HL-60 (cell line): ENCODE measurements around the gene NUDT17.

Experiments
- DNase-seq, 2 experiments: peaks; one replicate each; pipeline ENCODE4 v3.0.0-alpha.2; 2010 to 2020; ENCODE audit warnings: low read depth in 1 of 2, low spot score in 1 of 2
- H3K27ac ChIP-seq: fragments of 250-450 bp; sonication (Bioruptor Pico); replicated peaks from 2 replicates; pipeline ENCODE4 v1.5.1; 2020; ENCODE audit warnings: mild to moderate bottlenecking, moderate library complexity
- H3K27me3 ChIP-seq: fragments of 250-450 bp; sonication (Bioruptor Pico); 2 replicates; pipeline ENCODE4 v1.5.1; 2021; ENCODE audit warnings: mild to moderate bottlenecking, moderate library complexity; ENCODE audit not compliant: insufficient read depth, poor library complexity, severe bottlenecking
- H3K4me3 ChIP-seq: replicated peaks from 2 replicates; pipeline ENCODE4 v1.5.1; 2011; ENCODE audit warnings: mild to moderate bottlenecking, control low read depth, low read length; ENCODE audit not compliant: insufficient read depth
- CTCF ChIP-seq: IDR thresholded peaks from one replicate; pipeline ENCODE4 v1.5.1; 2011; ENCODE audit warnings: low read length, control low read depth, inconsistent platforms; ENCODE audit not compliant: insufficient read depth
- GABPA ChIP-seq: IDR thresholded peaks from 2 replicates; pipeline ENCODE4 v1.6.1; 2012; ENCODE audit warnings: low read depth
- POLR2AphosphoS5 ChIP-seq: IDR thresholded peaks from 2 replicates; pipeline ENCODE4 v1.6.1; 2012; ENCODE audit warnings: low read depth
- REST ChIP-seq: IDR thresholded peaks from 2 replicates; pipeline ENCODE4 v1.6.1; 2012; ENCODE audit warnings: low read depth; ENCODE audit not compliant: insufficient replicate concordance
- SPI1 ChIP-seq: IDR thresholded peaks from 2 replicates; pipeline ENCODE4 v1.6.1; 2012; ENCODE audit warnings: low read depth, mild to moderate bottlenecking, borderline replicate concordance

The NUDT17 gene

GRCh38 chr1:145824499-145824842, 21.0 kb upstream of the NUDT17 start:
- Histone ChIP-seq H3K27me3 (no peaks in the 10 kb centered on the region), H3K4me3 (peak overlapping the region; percentile 93), H3K27ac (peak overlapping the region; percentile 89)
- no peak for TF ChIP-seq CTCF
- no peak for TF ChIP-seq REST
- TF ChIP-seq POLR2AphosphoS5 = no peak
- TF ChIP-seq SPI1 = no peak
- TF ChIP-seq GABPA = no peak
- no peak for DNase-seq

- no peak for TF ChIP-seq GABPA
- TF ChIP-seq CTCF = no peak
- no peak for TF ChIP-seq REST
- no peak for TF ChIP-seq POLR2AphosphoS5
- no peak for TF ChIP-seq SPI1
- H3K4me3 ChIP-seq = no peak overlapping the region
- no peak overlapping the region for H3K27ac ChIP-seq
Observed at GRCh38 chr1:145826030-145826429, 19.4 kb upstream of the NUDT17 start.

GRCh38 chr1:145827966-145828365, 17.5 kb upstream of the NUDT17 start:
- H3K27me3 ChIP-seq = no peaks in the 10 kb centered on the region
- TF ChIP-seq CTCF = no peak
- TF ChIP-seq GABPA = no peak
- TF ChIP-seq SPI1 = no peak
- TF ChIP-seq POLR2AphosphoS5 = no peak
- no peak for TF ChIP-seq REST
- H3K27ac ChIP-seq = no peak overlapping the region
- no peak overlapping the region for H3K4me3 ChIP-seq
- DNase-seq = no peak

More at GRCh38 chr1:145826030-145826429, 19.4 kb upstream of the NUDT17 start:
- H3K27me3 ChIP-seq = no peaks in the 10 kb centered on the region
- DNase-seq = no peak
